T follicular helper cell (primary cell): ENCODE measurements around the gene DPYSL5.
"Not testable (repeated sequence)": the region's sequence is repeated elsewhere in the genome, so short reads cannot be mapped to it uniquely, and the experiment has no call there.

ENCODE experiments used
- DNase-seq: peaks from one replicate; pipeline ENCODE4 v3.0.0-alpha.2; 2020; ENCODE audit warnings: low read depth

DPYSL5 gene

DNA sequence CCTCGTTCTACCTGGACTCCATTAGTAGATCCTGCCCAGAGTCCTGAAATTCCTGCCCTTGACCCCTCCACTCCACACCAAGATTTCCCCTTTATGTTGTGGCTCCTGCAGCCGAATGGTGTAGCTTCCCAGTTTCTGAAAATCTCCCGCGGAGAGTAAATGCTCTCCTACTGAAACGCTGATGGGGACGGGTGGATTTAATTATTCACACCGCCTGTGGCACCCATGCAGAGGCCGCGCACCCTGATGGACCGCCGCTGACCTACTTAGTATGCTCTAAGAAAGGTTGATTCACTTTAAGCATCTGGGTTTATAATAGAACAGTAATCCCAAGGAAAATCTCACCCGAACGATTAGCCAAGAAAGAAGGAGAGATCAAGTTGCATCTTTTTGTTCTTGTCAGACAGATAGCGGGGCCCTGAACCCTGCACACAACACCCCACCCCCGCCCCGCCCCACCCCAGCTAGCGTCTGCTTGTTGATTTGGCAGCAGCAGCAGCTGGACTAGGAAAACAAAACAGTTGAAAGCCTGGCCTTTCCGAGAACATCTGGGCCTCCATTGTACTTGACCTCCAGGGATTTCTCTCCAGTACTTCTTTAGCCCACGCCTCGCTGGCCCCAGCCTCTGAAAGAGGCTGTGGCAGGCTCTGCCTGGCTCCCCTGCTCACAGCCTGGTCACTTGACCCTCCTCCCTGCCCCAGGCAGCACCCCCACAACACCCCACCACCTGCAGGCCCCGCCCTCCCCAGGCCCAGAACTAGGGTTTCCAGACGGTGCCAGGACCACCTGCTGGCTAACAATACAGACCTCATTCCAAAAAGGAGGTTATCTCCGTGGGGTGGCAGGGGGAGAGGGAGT, 53.6 kb downstream of the DPYSL5 start:
- no peak for DNase-seq

- DNase-seq: no peak
Measured at GRCh38 chr2:26903676-26904075, 55.7 kb downstream of the DPYSL5 start.

- DNase-seq: no peak
Measured at GRCh38 chr2:26904839-26905238, 56.9 kb downstream of the DPYSL5 start.

GRCh38 chr2:26905341-26906198, 57.6 kb downstream of the DPYSL5 start:
- no peak for DNase-seq

- no peak for DNase-seq
Measured at GRCh38 chr2:26907416-26907815, 59.5 kb downstream of the DPYSL5 start.

GRCh38 chr2:26910176-26910575, 62.2 kb downstream of the DPYSL5 start:
- no peak for DNase-seq

GRCh38 chr2:26911911-26912861, 64.3 kb downstream of the DPYSL5 start:
- DNase-seq: no peak

DNA sequence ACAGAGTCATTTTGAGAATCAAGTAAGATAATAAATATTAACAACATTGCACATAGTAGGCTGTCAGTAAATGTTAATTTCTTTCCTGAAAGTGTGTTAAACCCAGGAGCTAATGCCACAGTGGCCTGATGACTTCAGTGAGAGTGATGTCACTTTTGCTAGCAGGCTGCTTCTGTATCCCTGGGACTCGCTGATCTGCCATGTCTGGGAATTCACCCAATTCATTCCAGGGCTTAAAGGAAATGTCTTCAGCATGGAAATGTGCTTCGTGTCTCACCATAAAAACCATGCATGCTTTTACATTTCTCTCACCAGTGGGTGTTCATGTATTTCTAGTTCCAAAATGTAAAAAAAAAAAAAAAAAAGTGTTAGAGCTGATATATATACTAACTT, 65.7 kb downstream of the DPYSL5 start:
- no peak for DNase-seq

- DNase-seq: no peak
Measured at GRCh38 chr2:26913999-26914658, 66.2 kb downstream of the DPYSL5 start.

- DNase-seq: no peak
Measured at GRCh38 chr2:26914659-26915310, 66.9 kb downstream of the DPYSL5 start.

GRCh38 chr2:26915316-26915715, 67.4 kb downstream of the DPYSL5 start:
- DNase-seq: no peak

GRCh38 chr2:26916128-26916692, 68.3 kb downstream of the DPYSL5 start:
- no peak for DNase-seq

DNA sequence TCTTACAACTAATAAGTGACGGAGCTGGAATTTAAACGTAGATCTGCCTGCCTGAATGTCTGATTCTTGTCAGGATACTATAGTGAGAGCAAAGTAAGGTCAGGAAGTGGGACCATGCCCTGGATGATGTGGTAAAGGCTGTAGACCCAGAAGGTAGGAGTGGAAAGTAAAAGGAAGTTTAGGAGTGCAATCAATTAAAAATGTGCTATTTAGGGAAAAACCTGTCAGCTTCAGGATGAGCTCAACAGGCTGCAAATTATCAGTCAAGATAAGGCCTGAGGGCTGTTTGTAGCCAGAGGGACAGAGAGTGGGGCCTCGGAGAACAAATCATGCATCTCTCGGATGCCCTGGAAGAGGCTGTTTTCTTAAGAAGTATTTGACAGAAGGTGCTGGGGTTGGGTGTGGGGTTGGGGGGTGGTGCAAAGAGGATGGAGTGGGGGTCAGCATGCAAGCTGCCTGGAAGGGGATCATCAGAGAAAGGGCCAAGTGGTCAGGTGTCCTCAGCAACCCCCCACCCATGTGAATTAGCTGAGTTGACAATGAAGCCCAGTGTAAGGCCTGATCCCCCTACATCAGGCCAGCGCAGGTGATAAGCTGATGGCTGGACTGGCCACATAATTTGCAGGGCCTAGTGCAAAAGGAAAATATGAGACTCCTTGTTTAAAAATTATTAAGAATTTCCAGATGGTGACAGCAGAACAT, 69.4 kb downstream of the DPYSL5 start:
- DNase-seq: no peak

GRCh38 chr2:26921323-26921722, 73.4 kb downstream of the DPYSL5 start:
- no peak for DNase-seq

DNA sequence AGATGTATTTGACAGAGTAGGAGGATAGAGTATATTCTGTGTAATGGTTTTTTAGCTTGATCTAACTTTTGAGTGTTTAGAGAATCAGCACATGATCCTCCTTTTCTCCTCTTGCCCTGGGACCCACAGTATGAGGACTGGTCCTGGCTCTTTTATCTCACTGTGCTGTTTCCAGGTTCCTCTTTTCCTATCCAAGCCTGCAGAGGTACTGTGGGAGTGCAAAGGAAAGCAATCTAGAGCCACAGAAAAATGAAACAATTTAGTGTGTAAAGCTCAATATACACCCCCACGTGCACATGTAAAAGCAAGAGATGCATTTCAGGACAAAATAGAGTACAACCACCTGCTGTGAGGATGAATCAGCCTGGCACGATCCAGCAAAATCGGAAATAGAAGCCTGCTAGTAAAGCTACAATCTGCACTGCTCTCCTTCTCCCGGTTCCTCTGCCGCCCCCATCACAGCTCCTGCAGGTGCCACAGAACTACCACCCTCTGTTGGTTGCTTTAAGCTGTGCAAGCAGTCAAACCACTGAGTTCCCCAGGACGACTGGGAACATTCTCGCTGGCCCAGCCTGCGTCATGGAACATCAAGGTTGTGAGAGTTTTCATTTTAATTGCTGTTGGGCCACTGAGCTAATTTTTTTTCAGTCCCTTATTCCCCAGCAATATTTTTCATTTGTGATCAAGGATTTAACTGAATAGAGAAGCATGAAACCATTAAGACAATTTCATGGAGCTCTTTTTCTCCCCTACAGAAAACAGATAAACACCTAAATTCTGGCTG, 74.7 kb downstream of the DPYSL5 start:
- peak; percentile 6 for DNase-seq

- not testable (repeated sequence) for DNase-seq
Measured at GRCh38 chr2:26923189-26923466, 75.2 kb downstream of the DPYSL5 start.

- DNase-seq: no peak
Measured at GRCh38 chr2:26924731-26925099, 76.8 kb downstream of the DPYSL5 start.

DNA sequence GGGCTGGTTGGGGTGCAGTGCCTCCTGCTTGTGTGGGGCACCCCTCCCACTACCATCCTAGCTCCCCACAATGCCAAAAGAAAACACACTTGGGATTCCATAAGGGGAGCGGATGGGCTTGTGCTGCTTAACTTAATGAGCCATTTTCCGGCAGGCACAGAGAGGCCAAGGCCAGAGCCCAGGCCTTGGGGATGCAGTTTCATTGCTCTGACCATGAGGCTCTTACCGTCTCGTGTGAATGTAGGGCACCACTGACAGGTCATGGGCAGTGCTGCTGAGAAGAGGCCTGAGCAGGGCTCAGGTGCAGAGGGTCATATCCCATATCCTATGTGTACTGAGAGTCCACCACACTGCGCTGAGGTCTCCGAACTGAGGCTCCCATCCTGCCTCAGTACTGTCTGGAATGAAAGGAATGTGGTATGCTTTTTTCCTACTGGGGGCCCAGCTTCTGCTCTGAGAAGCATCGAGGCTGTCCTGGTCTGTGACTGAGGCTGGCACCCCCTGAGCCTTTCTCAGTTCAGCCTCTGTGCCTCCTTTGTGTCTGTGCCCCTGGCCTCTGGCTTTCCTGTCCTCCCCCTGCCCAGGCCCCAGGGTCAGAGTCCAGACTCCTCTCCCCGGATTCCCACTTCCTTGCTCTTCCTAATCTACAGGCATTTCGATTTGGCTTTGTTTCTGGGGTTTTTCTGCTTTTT, 77.3 kb downstream of the DPYSL5 start:
- no peak for DNase-seq

- DNase-seq: no peak
Measured at GRCh38 chr2:26927221-26927620, 79.3 kb downstream of the DPYSL5 start.
